GM19193 (cell line): ENCODE results near the gene NF1.

Experiments used
- POLR2A ChIP-seq: IDR thresholded peaks from 4 replicates; pipeline ENCODE4 v1.6.1; 2011; ENCODE audit not compliant: insufficient read depth, insufficient read length; ENCODE audit errors: extremely low read depth

The NF1 gene, protein sequence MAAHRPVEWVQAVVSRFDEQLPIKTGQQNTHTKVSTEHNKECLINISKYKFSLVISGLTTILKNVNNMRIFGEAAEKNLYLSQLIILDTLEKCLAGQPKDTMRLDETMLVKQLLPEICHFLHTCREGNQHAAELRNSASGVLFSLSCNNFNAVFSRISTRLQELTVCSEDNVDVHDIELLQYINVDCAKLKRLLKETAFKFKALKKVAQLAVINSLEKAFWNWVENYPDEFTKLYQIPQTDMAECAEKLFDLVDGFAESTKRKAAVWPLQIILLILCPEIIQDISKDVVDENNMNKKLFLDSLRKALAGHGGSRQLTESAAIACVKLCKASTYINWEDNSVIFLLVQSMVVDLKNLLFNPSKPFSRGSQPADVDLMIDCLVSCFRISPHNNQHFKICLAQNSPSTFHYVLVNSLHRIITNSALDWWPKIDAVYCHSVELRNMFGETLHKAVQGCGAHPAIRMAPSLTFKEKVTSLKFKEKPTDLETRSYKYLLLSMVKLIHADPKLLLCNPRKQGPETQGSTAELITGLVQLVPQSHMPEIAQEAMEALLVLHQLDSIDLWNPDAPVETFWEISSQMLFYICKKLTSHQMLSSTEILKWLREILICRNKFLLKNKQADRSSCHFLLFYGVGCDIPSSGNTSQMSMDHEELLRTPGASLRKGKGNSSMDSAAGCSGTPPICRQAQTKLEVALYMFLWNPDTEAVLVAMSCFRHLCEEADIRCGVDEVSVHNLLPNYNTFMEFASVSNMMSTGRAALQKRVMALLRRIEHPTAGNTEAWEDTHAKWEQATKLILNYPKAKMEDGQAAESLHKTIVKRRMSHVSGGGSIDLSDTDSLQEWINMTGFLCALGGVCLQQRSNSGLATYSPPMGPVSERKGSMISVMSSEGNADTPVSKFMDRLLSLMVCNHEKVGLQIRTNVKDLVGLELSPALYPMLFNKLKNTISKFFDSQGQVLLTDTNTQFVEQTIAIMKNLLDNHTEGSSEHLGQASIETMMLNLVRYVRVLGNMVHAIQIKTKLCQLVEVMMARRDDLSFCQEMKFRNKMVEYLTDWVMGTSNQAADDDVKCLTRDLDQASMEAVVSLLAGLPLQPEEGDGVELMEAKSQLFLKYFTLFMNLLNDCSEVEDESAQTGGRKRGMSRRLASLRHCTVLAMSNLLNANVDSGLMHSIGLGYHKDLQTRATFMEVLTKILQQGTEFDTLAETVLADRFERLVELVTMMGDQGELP (N-terminal part only)

DNA sequence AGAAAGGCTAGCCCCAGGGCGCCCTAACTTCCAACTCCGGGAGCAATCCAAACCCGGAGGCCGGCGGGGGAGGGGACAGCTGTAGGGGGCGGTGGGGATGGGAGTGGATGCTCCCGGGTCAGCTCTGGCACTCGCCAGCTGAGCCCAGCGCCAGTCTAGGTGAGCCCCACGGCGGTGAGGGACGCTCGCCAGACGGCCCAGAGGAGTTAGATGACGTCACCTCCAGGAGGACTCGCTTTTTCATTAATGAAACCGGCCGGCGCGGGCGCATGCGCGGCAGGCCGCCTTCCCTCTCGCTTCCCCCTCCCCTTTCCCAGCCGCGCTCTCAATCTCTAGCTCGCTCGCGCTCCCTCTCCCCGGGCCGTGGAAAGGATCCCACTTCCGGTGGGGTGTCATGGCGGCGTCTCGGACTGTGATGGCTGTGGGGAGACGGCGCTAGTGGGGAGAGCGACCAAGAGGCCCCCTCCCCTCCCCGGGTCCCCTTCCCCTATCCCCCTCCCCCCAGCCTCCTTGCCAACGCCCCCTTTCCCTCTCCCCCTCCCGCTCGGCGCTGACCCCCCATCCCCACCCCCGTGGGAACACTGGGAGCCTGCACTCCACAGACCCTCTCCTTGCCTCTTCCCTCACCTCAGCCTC is at the start of gene NF1:
TSS of gene NF1 (plus strand) at position 378 of the 636 bp plus-strand sequence. CDS start 333 bp downstream, outside the sequence.
- TF ChIP-seq POLR2A, result peak; percentile 58

DNA sequence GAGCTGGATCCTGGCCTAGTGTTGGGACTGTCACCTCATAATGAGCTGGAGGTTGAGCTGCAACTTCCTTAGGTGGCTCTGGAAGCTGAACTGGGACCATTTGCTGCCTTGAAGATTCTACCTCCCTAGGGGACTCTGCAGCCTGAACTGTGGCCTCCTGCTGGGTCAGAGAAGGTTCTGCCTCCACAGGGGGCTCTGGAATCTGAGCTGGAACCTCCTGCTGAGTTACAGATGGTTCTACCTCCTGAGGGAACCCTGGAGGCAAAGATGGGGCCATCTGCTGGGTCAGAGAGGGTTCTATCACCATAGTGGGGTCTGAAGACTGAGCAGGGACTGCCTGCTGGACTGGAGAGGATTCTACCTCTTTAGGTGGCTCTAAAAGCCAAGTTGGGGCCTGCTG is 46.6 kb upstream of the NF1 start:
- TF ChIP-seq POLR2A, result no peak

DNA sequence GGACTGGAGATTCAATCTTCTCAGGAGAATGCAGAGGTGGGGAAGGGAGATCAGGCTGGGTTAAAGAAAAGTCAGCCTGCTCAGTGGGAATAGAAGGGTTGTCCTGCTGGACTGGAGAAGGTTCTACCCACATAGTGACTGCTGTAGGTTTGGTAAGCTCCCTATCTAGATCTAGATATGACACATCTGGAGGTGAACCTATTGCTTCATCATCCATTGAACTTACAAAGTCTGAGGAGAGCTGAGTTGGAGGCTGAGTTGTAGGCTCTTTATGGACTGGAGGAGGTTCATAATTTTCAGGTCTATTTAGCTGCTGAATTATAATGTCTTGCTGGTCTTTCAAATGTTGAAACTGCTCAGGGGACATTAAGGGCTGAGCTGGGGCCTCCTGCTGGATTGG is 46.0 kb upstream of the NF1 start:
- no peak for TF ChIP-seq POLR2A

DNA sequence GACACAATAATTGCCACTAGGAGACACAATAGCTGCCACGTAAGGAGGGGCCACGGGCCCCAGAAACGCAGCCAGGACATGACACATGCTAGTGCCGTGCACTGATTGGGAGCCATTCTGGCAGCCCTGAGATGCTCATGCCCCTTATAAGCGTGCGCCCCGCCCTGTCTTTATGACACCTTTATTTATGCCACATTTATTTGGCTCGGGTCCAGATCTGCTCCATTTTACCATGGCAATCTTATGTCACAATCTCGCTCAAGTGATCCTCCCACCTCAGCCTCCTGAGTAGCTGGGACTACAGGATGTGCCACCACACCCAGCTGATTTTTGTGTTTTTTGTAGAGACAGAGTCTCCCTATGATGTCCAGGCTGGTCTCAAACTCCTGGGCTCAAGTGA is 43.8 kb upstream of the NF1 start:
- TF ChIP-seq POLR2A, result no peak

DNA sequence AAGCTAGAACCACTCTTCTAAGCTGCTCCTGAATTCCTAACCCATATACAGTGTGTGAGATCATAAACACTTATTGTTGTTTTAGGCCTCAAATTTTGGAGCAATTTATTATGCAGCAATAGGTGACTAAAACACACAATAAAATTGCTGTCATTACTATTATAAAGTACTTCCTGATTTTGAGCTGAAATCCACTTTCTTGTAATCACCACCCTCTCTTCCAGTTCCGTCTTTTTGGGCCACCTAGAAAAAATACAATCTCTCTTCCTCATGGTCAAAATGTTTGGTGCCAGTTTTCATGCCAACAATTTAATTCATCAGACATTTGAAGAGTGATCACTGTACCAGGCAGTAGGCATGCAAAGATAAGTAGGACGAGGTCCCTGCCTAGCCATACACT is 43.3 kb upstream of the NF1 start:
- TF ChIP-seq POLR2A, result no peak

DNA sequence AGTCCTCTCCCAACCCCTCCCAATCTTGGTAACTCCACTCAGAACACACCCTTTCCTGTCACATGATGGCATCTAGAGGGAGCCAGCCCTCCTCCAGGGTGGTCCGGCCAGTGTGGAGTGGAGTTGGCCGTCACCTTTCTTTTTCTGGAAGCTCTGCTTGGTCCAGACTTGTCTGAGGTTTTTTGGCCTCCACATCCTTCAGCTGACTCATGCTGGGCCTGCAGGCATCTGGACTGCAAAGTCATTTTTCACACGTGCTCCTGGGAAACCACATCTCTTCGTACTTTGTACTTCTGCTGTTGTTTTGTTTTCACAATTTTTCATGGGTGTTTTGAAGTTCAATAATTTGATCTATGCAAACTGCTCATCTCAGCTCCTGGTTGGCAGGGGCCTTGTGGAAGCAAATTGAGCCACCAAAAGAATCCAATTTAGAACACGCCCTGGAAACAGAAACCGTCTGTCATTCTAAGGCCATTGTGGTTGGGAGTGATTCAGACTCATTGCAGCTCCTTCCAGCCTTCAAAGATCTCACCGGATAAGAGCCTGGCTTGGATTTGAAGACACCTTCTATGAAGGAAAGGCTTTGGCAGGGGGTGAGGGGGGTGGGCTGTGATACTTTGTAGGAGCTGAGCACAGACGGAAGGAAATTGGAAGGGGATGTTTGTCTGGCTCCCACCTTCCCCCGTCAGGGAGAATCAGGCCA is 42.4 kb upstream of the NF1 start:
- no peak for TF ChIP-seq POLR2A

DNA sequence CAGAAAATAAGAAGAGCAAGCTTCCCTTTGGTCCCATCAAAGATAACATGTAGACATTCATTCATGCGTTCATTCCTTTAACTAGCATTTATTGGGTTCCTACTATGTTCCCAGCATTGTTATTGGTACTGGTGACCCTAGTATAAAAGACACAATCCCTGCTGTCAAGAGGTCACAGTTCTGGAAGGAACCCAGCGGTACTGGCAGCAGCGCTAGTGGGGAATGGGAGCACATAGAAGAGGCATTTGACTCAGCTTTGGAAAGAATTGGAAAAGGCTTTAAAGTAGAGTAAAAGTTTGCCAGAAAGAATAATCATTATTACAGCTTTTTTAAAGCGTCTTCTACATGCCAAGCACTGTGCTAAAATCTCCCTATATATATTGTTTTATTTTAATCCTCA is 41.7 kb upstream of the NF1 start:
- TF ChIP-seq POLR2A, result no peak

DNA sequence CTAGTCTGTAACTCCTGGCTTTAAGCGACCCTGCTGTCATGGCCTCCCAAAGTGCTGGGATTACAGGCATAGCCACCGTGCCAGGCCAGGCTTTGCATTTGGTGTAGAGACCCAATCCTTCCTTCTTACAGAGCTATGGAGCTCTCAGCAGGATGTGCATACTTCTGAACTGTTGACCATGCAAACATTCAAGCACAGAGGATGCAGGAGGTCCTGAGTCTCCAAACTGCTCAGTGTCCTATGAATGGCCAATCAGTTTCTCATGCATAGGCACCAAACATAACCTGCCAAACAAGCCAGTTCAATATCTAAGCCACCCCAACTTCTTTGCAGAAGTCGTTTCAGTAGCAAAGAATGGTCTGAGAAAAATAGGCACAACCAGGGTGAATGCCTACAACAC is 40.0 kb upstream of the NF1 start:
- no peak for TF ChIP-seq POLR2A

DNA sequence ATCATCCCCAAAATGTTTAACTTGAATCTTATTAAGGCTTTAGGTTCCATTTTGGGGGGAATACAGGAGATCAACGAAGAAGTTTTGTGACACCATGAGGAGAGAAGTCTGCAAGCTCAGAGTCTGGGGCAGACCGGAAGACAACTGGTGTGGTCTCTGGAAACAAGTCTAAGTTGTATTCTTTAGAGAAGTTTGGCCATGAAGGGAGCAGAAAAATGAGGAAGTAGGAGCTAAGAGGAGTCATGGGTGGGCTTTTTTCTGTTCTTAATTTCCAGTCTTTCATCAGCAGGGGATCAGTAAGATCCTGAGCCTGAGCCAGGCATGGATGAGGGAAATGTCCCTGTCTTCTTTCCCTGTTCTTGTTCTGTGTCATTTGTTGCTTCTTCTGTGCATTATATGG is 35.8 kb upstream of the NF1 start:
- TF ChIP-seq POLR2A, result no peak

DNA sequence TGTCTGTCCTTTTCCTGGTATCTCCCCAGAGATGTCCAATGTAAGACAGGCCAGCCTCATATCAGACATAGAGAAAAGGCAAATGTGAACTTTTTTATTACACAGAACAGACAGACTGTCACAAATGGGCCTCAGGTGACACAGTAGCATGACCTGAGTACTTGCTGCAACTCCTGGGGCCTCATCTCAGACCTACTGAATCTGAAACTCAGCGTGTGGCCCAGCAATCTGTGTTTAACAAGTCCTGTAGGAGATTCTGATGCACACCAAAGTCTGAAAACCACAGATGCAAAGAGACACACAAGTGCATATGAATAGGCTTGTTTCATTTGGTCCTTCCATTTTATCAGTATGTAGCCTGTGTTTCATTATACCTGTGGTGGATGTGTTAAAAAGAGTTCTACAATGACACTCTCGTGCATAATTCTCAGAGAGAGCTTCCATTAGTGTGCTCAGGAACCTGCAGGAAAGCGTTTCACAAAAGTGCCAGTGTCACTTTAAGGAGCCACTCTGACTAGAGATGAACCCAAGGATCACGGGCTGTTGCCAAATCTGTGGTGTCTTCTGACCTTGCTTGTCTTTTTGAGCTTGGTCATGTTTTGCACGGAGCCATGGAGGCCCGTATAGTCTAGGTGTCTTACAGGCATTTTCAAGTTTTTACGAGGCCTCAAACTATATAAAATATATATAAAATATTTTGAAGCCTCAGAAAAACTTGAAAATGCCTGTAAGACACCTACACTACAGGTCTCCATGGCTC is 33.8 kb upstream of the NF1 start:
- TF ChIP-seq POLR2A, result no peak

DNA sequence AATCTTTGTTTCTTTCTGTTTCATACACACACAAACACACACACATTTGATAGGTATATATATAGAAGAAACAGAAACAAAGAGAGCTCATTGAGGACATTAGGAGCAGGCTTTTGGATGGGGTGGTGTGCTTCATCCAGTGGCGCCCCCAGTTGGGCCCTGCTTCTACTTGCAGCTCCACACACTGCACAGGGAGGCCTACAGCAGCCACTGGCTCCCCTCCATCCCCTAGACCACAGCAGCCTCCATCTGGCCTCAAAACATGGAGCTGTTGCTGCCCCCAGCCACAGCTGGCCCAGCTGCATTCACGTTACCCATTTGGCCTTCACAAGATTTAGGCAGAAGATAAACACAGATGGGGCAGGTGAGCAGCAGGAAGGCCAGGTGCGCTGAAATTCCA is 33.1 kb upstream of the NF1 start:
- no peak for TF ChIP-seq POLR2A

DNA sequence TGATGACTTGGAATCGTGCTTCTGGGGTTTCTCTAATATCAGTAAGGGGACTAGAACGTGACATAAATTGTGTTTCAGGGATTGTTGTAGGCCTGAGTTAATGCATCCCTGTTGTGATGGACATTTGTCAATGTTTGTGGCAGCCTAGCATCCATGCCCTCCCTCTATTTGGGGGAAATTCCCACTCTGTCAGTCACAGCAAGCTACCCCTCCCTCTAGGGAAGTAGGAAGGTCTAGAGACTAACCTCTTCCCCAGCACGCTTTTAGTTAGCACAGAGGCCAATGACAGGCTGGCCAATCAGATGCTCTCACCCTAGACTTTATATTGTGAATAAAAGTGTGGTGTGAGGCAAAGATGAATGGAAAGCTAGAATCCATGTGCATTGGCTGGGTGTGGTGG is 32.4 kb upstream of the NF1 start:
- TF ChIP-seq POLR2A, result no peak

DNA sequence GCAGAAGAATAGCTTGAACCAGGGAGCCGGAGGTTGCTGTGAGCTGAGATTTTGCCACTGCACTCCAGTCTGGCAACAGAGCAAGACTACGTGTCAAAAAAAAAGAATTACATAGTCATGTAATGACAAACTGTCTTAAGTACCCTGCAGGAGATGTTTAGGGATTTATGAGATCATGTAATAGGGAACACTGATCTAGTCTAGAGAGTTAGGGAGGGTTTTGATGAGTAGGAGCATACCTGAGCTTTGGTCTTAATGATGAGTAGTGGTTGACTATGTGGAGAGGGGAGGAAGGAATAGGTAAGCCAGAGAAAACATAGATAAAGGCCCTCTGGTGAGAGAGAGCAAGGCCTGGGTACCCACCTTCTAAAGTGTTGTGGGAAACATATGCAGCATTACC is 30.1 kb upstream of the NF1 start:
- TF ChIP-seq POLR2A, result no peak
